ENCODE results near the gene TTYH2. TPM values are rescaled to one million over a fixed set of nuclear protein-coding genes. Genes with fewer than 3 reads are reported as not detected.
A peak's percentile ranks its signal among the peaks of the same experiment; 100 is the strongest.

TTYH2 gene
- total RNA-seq, 2 donors from 2014 or later = 18.2 to 26.0 TPM

DNA sequence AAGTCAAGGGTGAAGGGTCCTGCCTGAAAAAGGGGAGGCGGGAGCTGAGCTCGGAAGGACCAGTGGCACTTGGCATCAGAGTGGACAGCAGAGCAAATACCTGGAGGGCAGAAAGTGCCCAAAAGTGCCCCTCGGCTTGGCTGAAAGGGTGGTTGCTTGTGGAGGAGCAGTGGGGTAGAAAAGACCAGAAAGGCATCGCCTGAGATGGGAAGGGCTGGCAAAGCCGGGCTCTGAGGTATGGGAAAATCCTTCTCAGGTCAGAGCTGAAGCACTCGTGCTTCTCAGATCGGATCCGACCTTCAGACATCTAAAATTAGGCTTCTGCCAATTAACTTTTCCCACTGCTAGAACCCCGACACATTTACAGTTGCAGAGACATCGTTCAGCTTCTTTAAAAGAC lies 11.4 kb upstream of the TTYH2 start:
- no peak overlapping the region for H3K4me3 ChIP-seq

DNA sequence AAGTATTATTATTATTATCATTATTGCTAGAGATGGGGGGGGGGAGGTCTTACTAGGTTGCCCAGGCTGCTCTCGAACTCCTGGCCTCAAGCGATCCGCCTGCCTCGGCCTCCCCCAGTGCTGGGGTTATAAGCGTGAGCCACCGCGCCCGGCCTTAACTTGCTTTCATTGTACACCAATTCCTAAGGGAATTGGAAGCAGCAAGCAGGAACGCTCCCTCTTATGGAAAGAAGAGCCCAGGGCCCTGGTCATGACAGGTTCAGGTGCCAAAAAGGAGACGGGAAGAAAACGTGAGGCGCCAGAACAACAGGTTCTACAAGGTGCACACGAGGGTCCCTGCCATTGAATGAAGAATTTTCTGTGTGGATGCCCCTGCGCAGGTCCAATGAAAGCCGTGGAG lies 10.4 kb upstream of the TTYH2 start:
- no peak for TF ChIP-seq CTCF (IDR thresholded peaks at IDR 0.05)
- no peak for DNase-seq (ENCODE audit: low spot score)
- Histone ChIP-seq H3K36me3 (peaks cover 30% of the 10 kb centered on the region), H3K27me3 (no peaks in the 10 kb centered on the region), H3K4me3 (peak overlapping the region in 1 of 2 donors; percentile 95), H3K4me1 (peaks cover 0 to 51% of the 10 kb centered on the region in 2 donors), H3K9me3 (no peaks in the 10 kb centered on the region), H3K27ac (no peak overlapping the region)

More for the DNA sequence above, 11.4 kb upstream of the TTYH2 start:
- Histone ChIP-seq H3K27me3 (no peaks in the 10 kb centered on the region), H3K27ac (no peak overlapping the region), H3K9me3 (no peaks in the 10 kb centered on the region), H3K36me3 (peaks cover 20% of the 10 kb centered on the region), H3K4me1 (peaks cover 0 to 41% of the 10 kb centered on the region in 2 donors)
- TF ChIP-seq CTCF (IDR thresholded peaks at IDR 0.05) = no peak
- no peak for DNase-seq (ENCODE audit: low spot score)

DNA sequence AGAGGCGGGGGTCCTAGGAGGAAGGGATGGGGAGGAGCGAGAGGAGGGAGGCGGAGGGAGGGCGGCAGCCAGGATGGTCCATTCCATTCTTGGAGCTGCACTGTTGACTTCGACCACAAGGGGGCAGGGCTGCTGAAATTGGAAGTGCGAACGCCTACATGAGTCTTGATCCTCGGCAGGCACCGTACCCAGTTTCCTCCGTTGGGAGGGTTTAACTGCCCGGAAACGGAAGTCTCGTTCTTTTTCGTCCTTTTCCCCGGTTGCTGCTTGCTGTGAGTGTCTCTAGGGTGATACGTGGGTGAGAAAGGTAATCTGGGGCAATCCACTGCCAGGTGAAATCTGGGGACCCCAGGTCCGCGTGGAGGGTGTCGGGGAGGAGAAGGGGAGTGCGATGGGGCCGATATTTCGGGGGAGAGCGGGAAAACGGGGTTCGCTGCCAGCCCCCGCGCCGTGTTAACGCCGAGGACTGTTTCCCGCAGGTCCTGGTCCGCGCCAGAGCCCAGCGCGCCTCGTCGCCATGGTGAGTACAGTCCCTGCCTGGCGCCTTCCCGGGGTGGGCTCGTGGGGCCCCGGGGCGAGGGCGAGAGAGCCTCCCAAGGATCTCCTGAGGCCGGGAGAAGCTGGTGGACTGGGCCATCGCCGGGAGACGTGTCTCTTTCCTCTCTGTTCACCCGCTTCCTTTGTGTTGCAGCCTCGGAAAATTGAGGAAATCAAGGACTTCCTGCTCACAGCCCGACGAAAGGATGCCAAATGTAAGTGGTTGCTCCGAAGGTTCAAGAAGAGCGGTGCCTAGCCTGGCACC lies 9.7 kb upstream of the TTYH2 start, which contains the start of gene RPL38:
Gene RPL38 (plus strand): TSS at position 240 of the 802 bp plus-strand sequence. CDS start 278 bp downstream, at position 518.
- peak; percentile 97 for DNase-seq (ENCODE audit: low spot score)
- Histone ChIP-seq H3K4me3 (peak within 1 kb of the TSS; percentile 61 to 95), H3K27me3 (no peaks in the 10 kb centered on the region), H3K4me1 (peaks cover 0 to 53% of the 10 kb centered on the region in 2 donors), H3K9me3 (no peaks in the 10 kb centered on the region), H3K36me3 (peaks cover 37% of the 10 kb centered on the region), H3K27ac (peak within 1 kb of the TSS; percentile 67 to 90)
- TF ChIP-seq CTCF (IDR thresholded peaks at IDR 0.05) = peak; percentile 90 to 95

GRCh38 chr17:74204474-74204873 lies 8.9 kb upstream of the TTYH2 start:
- Histone ChIP-seq H3K27me3 (no peaks in the 10 kb centered on the region), H3K27ac (peak overlapping the region in 1 of 2 donors; percentile 90), H3K9me3 (no peaks in the 10 kb centered on the region), H3K4me3 (peak overlapping the region; percentile 61 to 95), H3K36me3 (peaks cover 46% of the 10 kb centered on the region), H3K4me1 (peaks cover 0 to 52% of the 10 kb centered on the region in 2 donors)
- no peak for DNase-seq (ENCODE audit: low spot score)
- no peak for TF ChIP-seq CTCF (IDR thresholded peaks at IDR 0.05)

GRCh38 chr17:74205274-74205673 lies 8.1 kb upstream of the TTYH2 start:
- no peak for DNase-seq (ENCODE audit: low spot score)
- peaks cover 54% of the 10 kb centered on the region for H3K36me3 ChIP-seq
- TF ChIP-seq CTCF (IDR thresholded peaks at IDR 0.05) = no peak
- peaks cover 0 to 51% of the 10 kb centered on the region in 2 donors for H3K4me1 ChIP-seq
- no peak overlapping the region for H3K27ac ChIP-seq
- no peaks in the 10 kb centered on the region for H3K27me3 ChIP-seq
- H3K9me3 ChIP-seq = no peaks in the 10 kb centered on the region
- H3K4me3 ChIP-seq = no peak overlapping the region

Data from right atrium auricular region (tissue), 2 donors.